ENCODE data around the gene UST.

DNA sequence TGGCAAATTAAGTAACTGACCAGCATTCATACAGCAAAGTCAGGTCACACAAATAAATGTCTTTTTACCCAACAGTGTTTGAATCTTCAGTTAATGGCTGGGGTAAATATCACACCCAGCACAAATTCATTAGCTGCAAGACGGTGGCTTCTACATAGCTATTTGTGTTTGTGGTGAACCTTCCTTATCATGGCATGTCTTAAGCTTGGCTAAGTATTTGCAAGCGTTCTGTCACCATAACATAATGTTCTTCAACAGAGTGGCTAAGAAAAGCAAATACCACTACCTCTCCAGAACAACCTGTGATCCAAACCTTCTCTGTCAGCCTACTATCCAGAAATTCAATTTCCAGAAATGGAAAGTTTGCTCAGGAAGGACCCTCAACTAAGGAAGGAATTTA, 315.1 kb downstream of the UST start:
- TF ChIP-seq, protein P1, sequence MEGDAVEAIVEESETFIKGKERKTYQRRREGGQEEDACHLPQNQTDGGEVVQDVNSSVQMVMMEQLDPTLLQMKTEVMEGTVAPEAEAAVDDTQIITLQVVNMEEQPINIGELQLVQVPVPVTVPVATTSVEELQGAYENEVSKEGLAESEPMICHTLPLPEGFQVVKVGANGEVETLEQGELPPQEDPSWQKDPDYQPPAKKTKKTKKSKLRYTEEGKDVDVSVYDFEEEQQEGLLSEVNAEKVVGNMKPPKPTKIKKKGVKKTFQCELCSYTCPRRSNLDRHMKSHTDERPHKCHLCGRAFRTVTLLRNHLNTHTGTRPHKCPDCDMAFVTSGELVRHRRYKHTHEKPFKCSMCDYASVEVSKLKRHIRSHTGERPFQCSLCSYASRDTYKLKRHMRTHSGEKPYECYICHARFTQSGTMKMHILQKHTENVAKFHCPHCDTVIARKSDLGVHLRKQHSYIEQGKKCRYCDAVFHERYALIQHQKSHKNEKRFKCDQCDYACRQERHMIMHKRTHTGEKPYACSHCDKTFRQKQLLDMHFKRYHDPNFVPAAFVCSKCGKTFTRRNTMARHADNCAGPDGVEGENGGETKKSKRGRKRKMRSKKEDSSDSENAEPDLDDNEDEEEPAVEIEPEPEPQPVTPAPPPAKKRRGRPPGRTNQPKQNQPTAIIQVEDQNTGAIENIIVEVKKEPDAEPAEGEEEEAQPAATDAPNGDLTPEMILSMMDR (IDR thresholded peaks at IDR 0.05; ENCODE audit: insufficient read depth, low read length, poor library complexity, severe bottlenecking): no peak
- no peak for TF ChIP-seq EZH2phosphoT487 (conservative IDR thresholded peaks at IDR 0.05; ENCODE audit: low read length)

Measured in SU-DHL-6 (cell line).